GM21619 (cell line): Measurements from ENCODE around the gene ANTXRL.
"Not testable (repeated sequence)": the region's sequence is repeated elsewhere in the genome, so short reads cannot be mapped to it uniquely, and the experiment has no call there.

Experiments used
- ATAC-seq: cut with Tn5 transposase; IDR thresholded peaks from one replicate; pipeline ENCODE4 v1.9.1; 2021; ENCODE audit not compliant: unreplicated experiment

ANTXRL gene

GRCh38 chr10:46254007-46254383, 32.8 kb upstream of the ANTXRL start:
- no peak for ATAC-seq

GRCh38 chr10:46254467-46254866, 32.3 kb upstream of the ANTXRL start:
- no peak for ATAC-seq

- not testable (repeated sequence) for ATAC-seq
These were observed 31.6 kb upstream of the ANTXRL start for GRCh38 chr10:46255210-46255609.

- no peak for ATAC-seq
These were observed 30.7 kb upstream of the ANTXRL start for GRCh38 chr10:46255801-46256747.

DNA sequence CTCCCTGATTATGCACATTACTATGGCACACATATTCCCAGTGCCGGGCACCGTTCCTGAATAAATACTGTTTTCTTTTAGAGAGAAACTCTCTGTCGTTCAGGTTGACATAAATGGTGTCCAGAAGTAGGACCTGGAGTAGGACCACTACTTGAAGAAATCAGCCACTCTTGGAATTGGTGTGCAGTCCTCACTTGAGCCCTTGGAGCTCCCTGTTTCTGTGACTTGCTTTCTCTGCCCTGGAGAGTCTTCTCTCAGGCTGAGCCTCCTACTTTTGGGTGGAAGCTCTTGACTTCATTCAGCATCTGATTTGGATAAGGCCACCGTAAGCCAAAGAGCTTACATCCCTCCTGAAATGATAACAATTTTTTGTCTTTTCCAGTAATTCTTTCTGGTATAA, 29.7 kb upstream of the ANTXRL start:
- ATAC-seq, result no peak

DNA sequence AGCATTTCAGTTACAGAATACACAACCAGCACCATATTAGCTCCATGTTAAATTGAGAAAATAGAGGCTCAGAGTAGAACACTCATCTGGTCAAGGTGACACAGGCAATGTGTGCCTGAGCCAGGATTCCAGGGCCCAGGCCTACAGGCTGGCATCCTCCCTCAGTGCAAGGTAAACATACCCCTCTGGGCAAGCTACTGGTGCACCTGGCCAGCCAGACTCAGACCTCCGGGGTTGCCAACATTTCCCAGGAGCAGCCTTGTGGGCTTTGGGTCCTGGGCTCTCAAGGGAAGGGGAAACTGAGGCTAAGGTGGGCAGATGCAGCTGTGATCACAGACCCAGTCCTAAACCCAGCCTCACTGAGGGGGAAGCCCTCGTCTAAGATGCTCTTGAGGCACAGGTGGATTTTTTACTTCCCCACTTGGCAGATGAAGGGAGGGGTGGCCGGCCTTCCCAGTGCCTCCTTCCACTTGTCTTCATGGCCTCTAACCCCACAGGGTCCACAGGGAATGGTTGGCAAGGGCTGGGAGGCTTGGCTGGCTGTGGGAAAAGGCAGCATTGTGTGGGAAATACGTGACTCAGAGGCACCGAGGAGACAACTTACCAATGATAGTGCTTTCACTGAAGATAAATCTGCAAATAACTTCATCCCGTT, 23.8 kb upstream of the ANTXRL start:
- not testable (repeated sequence) for ATAC-seq

DNA sequence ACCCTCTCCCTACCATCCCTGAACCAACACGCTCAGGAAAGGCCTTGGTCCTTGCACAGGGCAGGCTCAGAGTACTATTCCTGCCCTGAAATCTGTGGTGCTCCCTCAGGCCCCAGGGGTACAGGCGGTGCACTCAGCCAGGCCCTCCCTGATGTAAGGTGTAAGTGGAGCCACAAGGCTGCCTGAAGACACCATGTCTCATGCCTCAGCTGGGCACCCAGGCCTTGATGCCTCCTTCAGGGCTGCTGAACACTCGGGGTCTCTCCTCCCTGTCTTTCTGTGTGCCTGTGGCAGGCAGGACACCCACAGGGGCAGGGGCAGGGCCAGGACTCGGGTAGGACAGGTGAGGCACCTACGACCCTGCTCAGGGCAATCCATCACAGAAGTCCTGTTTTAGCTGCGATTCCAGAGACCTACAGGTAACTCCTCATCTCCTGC, 22.9 kb upstream of the ANTXRL start:
- no peak for ATAC-seq

DNA sequence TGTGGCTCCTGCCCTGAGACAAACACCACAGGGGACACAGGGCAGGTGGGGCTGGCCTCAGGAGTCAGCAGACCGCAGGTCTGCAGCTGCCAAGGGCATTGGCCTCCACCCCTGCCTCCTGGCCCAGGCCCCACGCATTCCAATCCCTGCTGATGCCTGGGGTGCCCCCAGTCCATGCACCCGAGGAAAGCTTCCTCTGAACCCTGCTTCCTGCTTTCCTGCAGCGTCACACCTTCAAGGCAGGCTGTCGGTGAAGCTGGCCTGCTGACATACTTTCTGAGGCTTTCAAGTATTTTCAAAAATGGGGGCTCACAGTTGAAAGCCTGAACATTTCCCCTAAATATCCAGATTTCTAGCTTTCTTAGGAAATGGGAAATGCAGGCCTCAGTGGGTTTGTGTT, 22.5 kb upstream of the ANTXRL start:
- no peak for ATAC-seq

- no peak for ATAC-seq
These were observed 21.9 kb upstream of the ANTXRL start for GRCh38 chr10:46264737-46265368.

- not testable (repeated sequence) for ATAC-seq
These were observed 21.1 kb upstream of the ANTXRL start for GRCh38 chr10:46265566-46266305.

DNA sequence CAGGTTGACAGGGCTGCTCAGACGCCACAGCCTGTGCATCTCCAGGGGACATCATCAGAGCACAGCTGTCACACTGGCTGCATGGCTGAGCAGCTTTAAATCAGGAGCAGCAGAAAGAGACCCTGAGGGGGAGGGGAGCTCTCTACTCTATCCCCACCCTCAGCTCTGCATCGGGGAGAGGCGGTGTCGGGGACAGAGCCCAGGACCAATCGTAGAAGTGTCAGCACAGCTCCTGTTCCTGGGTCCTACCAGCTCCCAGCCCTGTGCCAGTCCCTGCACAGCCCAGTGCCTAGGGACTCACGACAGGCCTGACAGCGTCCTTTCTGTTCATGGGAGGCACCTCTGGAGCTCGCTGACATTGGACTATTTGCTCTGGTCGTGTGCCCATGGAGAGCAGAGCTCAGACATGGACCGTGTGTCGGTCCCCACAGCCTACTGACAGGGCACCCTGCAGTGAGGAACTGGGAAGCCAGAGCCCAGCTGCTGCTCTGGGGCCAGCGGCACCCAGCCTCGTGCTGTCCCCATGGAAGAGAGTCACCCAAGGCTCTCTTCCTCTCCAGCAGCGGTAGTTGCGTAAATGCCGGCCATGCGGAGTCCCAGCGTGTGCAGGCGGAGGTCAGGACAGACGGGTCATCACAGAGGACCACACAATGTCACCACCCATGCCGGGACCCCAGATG, 20.4 kb upstream of the ANTXRL start:
- ATAC-seq, result no peak

GRCh38 chr10:46267132-46267985, 19.4 kb upstream of the ANTXRL start:
- no peak for ATAC-seq

- peak; percentile 89 for ATAC-seq
These were observed 18.5 kb upstream of the ANTXRL start for GRCh38 chr10:46268076-46268881.

DNA sequence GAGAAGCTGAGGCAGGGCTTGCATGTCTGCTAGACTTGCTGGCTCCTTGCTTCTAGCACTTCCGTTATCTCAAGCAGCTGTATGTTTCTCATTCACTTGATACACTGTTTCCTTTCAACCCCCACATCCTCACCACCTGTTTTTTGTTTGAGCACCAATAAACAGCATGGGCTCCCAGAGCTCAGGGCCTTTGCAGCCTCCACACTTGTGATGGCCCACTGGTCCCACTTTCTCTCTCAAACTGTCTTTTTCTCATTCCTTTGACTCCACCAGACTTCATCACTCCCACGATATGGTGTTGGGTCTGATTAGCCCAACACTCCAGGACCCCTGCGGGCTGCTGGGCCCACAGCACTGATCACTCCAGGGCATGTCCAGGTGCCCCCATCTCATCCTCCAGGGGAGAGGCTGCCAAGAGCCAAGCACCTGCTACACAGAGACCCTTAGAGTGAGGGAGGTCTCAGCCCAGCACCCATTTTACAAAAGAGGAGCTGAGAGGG, 17.2 kb upstream of the ANTXRL start:
- not testable (repeated sequence) for ATAC-seq

DNA sequence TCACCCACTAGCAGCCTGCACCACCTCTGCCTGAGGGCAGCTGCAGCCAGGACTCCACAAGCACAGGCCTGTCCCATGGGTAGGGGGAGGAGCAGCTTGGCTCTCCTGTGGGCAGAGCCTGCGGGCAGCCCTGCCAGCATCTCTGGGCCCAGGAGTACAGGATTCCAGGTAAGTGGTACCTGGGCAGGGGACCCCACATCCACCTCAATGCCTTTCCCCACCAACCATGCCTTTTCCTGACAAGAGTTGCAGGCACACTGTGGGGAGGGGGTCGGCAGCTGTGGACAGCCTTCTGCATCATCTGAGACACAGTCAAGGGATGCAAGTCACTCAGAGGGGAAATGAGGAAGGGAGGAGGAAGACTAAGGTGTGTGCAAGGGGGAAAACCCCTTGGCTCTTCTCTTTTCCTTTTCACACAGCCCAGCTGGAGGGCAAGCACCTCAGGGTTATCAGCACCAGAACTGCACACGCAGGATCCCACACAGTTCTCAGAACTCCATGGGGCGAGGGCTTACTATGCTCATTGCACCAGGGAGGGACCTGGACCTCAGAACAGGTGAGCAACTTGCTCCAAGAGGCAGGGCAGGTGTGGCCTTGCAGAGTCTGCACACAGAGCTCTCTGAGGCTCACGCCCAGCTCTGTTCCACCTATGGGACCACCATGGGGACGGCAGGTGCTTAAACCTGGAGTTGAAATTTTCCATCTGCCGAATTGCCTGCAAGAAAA, 16.5 kb upstream of the ANTXRL start:
- ATAC-seq, result no peak

GRCh38 chr10:46270963-46271530, 15.8 kb upstream of the ANTXRL start:
- ATAC-seq, result not testable (repeated sequence)

DNA sequence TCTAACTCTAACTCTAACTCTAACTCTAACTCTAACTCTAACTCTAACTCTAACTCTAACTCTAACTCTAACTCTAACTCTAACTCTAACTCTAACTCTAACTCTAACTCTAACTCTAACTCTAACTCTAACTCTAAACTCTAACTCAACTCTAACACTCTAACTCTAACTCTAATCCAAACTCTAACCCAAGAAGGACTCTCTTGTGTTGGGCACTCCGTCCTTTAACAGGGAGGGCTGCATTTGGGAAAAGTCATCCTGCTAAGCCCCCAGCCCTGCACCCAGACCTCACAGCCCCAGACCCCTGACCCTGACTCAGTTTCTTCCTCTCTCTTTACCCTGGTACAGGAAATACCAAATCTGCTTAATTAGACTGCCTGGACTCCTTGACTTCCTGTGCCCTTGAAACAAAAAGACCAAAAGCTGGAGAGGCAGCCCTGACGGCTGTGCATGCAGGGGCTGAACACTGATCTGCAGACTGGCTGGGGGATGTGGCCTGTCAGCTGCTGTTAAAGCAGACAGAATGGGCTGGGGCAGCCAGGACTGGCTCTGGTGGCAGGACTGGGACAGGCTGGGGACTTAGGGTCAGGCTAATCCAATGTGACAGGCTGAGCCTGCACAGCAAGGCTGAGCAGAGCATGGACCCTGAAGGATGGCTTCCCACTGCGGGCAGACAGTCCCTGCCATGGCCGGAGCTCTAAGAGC, 14.8 kb upstream of the ANTXRL start:
- ATAC-seq, result not testable (repeated sequence)
